ENCODE measurements around the gene PTGER1. TPM values are rescaled to one million over a fixed set of nuclear protein-coding genes. Genes with fewer than 3 reads are reported as not detected.
A peak's percentile ranks its signal among the peaks of the same experiment; 100 is the strongest.
"Not testable (repeated sequence)": the region's sequence is repeated elsewhere in the genome, so short reads cannot be mapped to it uniquely, and the experiment has no call there.

Gene PTGER1
- polyA plus RNA-seq, 3 donors from 2014 or later: 0.17 to 1.2 TPM; not detected in 1

DNA sequence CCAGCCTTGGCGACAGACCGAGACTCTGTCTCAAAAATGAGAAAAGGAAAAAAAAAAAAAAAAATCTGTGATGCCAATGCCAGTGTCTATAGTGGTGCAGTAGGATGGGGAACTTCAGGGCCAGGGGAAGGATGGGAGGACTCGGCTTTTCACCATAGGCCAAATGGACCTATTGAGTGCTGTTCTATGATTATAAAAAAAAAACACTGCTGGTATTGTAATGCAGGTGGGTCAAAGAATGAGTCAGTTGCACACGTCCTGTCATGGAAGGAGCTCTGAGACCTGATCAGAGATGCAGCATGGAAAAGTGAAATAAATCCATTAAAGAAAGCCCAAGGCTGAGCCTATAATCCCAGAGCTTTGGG is 36.1 kb upstream of the PTGER1 start:
- Mint-ChIP-seq H3K9me3 (no peaks in the 10 kb centered on the region), H3K36me3 (peaks cover 12 to 17% (median 13%) of the 10 kb centered on the region in 3 donors), H3K4me1 (peaks cover 18 to 27% of the 10 kb centered on the region in 2 donors), H3K4me3 (no peak overlapping the region), H3K27ac (no peak overlapping the region), H3K27me3 (ENCODE audit: low read depth in 3 of 3) (peaks cover 2 to 5% (median 4%) of the 10 kb centered on the region in 3 donors)
- no peak for DNase-seq

GRCh38 chr19:14510311-14511228 is 35.4 kb upstream of the PTGER1 start:
- no peaks in the 10 kb centered on the region for H3K9me3 Mint-ChIP-seq
- DNase-seq: no peak
- peaks cover 14 to 26% of the 10 kb centered on the region in 2 donors for H3K4me1 Mint-ChIP-seq
- H3K27me3 Mint-ChIP-seq (ENCODE audit: low read depth in 3 of 3): peaks cover 2 to 4% (median 3%) of the 10 kb centered on the region in 3 donors
- no peak overlapping the region for H3K4me3 Mint-ChIP-seq
- H3K27ac Mint-ChIP-seq: no peak overlapping the region
- H3K36me3 Mint-ChIP-seq: peaks cover 7 to 11% (median 11%) of the 10 kb centered on the region in 3 donors

DNA sequence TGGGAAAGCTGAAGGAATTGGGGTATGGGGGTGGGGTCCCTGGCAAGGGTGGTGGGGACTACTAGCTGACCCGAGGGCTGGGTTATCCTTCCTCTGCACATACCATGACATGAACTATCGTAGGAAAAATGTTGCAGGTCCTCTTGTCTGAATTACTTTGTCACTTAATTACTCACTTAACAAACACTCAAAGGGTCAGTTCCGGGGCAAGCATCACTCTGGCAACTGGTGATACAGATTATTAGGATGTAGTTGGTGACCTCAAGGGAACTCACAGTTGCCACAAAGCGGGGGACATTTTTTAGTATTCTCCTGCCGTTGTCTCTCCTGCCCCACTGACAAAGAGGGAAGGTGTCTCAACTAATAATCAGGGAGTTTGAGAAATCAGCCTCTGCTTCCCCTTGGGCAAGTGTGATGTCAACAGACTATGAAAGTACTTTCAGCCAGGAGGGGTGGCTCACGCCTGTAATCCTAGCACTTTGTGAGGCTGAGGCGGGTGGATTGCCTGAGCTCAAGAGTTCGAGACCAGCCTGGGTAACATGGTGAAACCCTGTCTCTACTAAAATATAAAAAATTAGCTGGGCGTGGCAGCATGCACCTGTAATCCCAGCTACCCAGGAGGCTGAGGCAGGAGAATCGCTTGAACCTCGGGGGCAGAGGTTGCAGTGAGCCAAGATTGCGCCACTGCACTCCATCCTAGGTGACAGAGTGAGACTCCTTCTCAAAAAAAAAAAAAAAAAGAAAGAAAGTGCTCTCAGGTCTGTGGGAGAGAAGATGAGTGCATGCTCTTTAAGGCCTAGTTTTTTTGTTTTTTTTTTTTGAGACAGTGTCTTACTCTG is 32.8 kb upstream of the PTGER1 start:
- Mint-ChIP-seq H3K4me3 (peak overlapping the region in 1 of 5 donors; percentile 15), H3K36me3 (no peaks in the 10 kb centered on the region), H3K9me3 (no peaks in the 10 kb centered on the region), H3K4me1 (peaks cover 6 to 18% of the 10 kb centered on the region in 2 donors), H3K27me3 (ENCODE audit: low read depth in 3 of 3) (peaks cover 0 to 11% (median 3%) of the 10 kb centered on the region in 3 donors), H3K27ac (peak overlapping the region in 1 of 6 donors; percentile 72)
- DNase-seq: no peak

DNA sequence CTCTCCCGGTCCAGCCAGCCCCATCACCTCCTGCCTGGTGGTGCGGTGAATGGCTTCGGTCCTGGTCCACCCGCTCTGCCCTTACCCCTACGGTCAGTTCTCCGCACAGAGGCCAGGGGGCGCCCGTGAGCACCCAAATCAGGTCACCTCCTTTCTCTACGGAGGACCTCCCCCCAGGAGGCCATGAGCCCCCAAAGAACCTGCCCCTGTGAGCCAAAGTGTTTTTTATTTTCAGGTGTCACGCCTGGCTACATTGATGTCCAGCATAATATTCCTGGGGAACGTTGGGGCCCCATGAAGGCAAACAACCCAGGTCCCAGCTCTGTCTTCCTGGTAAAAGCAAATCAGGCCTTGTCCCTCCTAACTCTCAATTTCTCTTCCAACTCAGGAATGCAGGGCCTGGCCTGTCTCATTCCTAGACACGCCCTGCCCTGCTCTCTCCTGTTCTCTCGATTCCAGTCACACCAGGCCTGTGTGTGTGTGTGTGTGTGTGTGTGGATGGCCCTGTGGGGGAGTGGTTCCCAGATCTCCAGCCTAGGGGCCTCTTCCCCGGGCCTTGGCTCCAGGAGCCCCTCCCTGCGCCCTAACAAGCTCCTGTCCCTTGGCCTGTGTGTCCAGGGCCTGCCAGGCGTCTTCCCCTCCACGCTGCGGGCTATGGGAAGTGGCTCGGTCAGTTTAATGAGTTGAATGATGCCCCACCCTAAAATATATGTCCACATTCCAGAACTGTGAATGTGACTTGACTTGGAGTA is 30.5 kb upstream of the PTGER1 start:
- Mint-ChIP-seq H3K9me3 (no peaks in the 10 kb centered on the region), H3K4me3 (peak overlapping the region in 2 of 5 donors; percentile 18 to 34), H3K36me3 (no peaks in the 10 kb centered on the region), H3K4me1 (peaks cover 6 to 18% of the 10 kb centered on the region in 2 donors), H3K27ac (peak overlapping the region in 2 of 6 donors; percentile 71), H3K27me3 (ENCODE audit: low read depth in 3 of 3) (peaks cover 0 to 11% (median 3%) of the 10 kb centered on the region in 3 donors)
- peak; percentile 64 to 72 (median 66) for DNase-seq

DNA sequence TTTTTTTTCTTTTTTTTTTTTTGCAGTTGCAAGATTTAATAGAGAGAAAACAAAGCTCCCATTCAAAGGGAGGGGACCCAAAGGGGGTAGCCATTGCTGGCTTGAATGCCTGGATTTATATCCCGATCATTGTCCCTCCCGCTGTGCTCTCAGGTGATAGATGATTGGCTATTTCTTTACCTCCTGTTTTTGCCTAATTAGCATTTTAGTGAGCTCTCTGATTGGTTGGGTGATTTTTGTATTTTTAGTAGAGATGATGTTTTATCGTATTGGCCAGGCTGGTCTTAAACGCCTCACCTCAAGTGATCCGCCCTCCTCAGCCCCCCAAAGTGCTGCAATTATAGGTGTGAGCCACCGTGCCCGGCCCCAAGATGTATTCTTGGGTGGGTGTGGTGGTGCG is 29.4 kb upstream of the PTGER1 start:
- peaks cover 0 to 11% (median 3%) of the 10 kb centered on the region in 3 donors for H3K27me3 Mint-ChIP-seq (ENCODE audit: low read depth in 3 of 3)
- H3K4me1 Mint-ChIP-seq: peaks cover 6 to 18% of the 10 kb centered on the region in 2 donors
- not testable (repeated sequence) for H3K4me3 Mint-ChIP-seq, H3K36me3 Mint-ChIP-seq, H3K27ac Mint-ChIP-seq, DNase-seq, H3K9me3 Mint-ChIP-seq

DNA sequence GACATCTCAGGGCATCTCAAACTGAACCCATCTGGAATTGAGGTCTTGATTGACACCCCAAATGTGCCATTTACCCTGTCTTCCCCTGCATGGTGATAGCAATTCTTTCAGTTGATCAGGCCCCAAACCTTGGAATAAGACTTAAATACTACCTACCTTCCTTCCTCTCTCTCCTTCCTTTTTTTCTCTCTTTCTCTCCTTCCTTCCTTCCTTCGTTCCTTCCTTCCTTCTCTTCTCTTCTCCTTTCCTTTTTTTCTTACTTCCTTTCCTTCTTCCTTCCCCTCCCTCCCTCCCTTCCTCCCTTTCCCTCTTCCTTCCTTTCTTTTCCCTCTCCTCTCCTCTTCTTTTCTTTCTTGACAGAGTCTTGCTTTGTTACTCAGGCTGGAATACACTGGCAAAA is 28.1 kb upstream of the PTGER1 start:
- Mint-ChIP-seq H3K36me3 (no peaks in the 10 kb centered on the region), H3K4me1 (peaks cover 6 to 18% of the 10 kb centered on the region in 2 donors), H3K27me3 (ENCODE audit: low read depth in 3 of 3) (peaks cover 0 to 11% (median 3%) of the 10 kb centered on the region in 3 donors), H3K4me3 (no peak overlapping the region), H3K27ac (no peak overlapping the region), H3K9me3 (no peaks in the 10 kb centered on the region)
- DNase-seq: no peak

DNA sequence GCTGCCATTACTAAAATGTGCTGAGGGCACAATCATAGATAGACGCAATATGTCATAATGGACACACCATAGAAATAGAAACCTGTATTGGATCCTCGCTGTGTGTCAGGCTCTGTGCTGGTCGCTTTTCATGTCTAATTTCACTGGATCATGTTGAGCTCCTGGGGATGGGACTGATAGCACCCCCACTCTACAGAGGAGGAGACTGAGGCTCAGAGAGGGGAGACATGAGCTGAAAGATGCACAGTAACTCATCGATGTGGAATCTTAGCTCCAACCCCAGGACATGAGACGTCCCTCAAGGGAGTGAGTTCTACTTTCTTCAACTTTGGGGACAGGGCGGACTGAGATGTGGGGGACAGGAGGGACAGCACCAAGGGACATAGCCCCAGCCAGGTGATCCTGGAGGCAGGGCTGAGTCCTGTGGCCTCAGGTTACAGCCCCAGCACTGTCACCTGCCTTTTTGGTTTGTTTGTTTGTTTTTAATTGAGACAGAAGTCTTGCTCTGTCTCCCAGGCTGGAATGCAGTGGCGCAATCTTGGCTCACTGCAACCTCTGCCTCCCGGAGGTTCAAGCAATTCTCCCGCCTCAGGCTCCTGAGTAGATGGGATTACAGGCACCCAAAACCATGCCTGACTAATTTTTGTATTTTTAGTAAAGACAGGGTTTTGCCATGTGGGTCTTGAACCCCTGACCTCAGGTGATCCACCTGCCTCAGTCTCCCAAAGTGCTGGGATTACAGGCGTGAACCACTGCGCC is 27.4 kb upstream of the PTGER1 start:
- Mint-ChIP-seq H3K4me1 (peaks cover 6 to 16% of the 10 kb centered on the region in 2 donors), H3K27me3 (ENCODE audit: low read depth in 3 of 3) (peaks cover 0 to 11% (median 3%) of the 10 kb centered on the region in 3 donors), H3K4me3 (no peak overlapping the region), H3K36me3 (no peaks in the 10 kb centered on the region), H3K9me3 (no peaks in the 10 kb centered on the region), H3K27ac (no peak overlapping the region)
- no peak for DNase-seq

- H3K27me3 Mint-ChIP-seq (ENCODE audit: low read depth in 3 of 3): peaks cover 0 to 4% (median 0%) of the 10 kb centered on the region in 3 donors
- no peak for DNase-seq
- H3K27ac Mint-ChIP-seq: peak overlapping the region in 3 of 6 donors; percentile 24 to 90 (median 65)
- H3K4me1 Mint-ChIP-seq: peaks cover 24 to 25% of the 10 kb centered on the region in 2 donors
- H3K36me3 Mint-ChIP-seq: no peaks in the 10 kb centered on the region
- H3K9me3 Mint-ChIP-seq: no peaks in the 10 kb centered on the region
- H3K4me3 Mint-ChIP-seq: peak overlapping the region in 4 of 5 donors; percentile 71 to 85 (median 82)
These were observed 22.2 kb upstream of the PTGER1 start for GRCh38 chr19:14497228-14497921.

- H3K27ac Mint-ChIP-seq: peak overlapping the region; percentile 65 to 90 (median 82)
- H3K27me3 Mint-ChIP-seq (ENCODE audit: low read depth in 3 of 3): peaks cover 0 to 4% (median 0%) of the 10 kb centered on the region in 3 donors
- no peaks in the 10 kb centered on the region for H3K9me3 Mint-ChIP-seq
- peak overlapping the region; percentile 71 to 85 (median 81) for H3K4me3 Mint-ChIP-seq
- DNase-seq: no peak
- peaks cover 24 to 25% of the 10 kb centered on the region in 2 donors for H3K4me1 Mint-ChIP-seq
- no peaks in the 10 kb centered on the region for H3K36me3 Mint-ChIP-seq
These were observed 21.7 kb upstream of the PTGER1 start for GRCh38 chr19:14496834-14497227.

DNA sequence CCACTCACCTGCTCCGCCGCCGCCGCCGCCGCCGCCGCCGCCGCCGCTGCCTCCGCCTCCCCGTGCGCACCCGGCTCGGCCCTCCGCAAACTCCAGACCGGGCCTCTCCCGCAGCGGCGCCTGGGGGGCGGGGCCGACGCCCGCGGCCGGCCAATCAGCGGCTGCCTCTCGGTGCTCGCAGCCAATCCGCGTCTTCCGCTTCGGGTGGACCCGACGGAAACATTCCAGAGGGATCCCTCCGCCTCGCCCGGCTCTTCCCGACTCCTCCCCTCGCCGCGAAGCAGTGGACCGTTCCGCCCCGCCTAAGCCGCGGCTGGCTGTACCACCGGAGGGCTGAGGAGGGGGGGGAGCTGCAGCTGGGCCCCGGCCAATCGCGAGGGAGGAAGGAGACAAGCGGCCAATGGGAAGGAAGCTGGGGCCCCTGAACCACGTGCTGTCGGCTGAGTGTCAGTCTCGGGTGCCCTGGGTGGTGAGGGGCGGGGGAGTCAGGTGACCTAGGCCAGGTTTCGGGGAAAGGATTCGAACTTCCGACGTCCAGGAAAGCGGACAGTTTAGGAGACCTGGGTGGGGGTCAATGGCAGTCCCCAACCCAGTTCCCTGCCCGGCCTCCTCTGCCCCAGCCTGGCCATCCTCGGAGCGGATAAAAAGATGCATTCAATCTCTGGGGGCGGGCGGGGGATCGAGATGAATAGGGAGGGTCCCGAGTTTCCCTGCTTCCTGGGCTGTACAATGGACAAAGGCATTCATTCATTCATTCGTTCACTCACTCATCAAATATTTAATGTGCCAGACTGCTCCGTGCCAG is 21.1 kb upstream of the PTGER1 start, which contains the start of gene GIPC1:
Gene GIPC1 (minus strand): TSS at position 99 of the 805 bp plus-strand sequence. CDS start 13,151 bp downstream, outside the sequence.
- Mint-ChIP-seq H3K27ac (peak within 1 kb of the TSS; percentile 65 to 91 (median 86)), H3K4me3 (peak within 1 kb of the TSS; percentile 81 to 85 (median 83)), H3K36me3 (peaks cover 0 to 4% (median 3%) of the 10 kb centered on the region in 3 donors), H3K9me3 (no peaks in the 10 kb centered on the region), H3K4me1 (peaks cover 24 to 25% of the 10 kb centered on the region in 2 donors), H3K27me3 (ENCODE audit: low read depth in 3 of 3) (peaks cover 0 to 4% (median 0%) of the 10 kb centered on the region in 3 donors)
- DNase-seq: peak; percentile 84 to 87 (median 86)

- no peaks in the 10 kb centered on the region for H3K9me3 Mint-ChIP-seq
- H3K4me3 Mint-ChIP-seq: peak overlapping the region; percentile 81 to 85 (median 83)
These were observed 20.5 kb upstream of the PTGER1 start for GRCh38 chr19:14495672-14496028.

More at GRCh38 chr19:14495672-14496028, 20.5 kb upstream of the PTGER1 start:
- H3K27ac Mint-ChIP-seq: peak overlapping the region in 5 of 6 donors; percentile 63 to 91 (median 83)
- DNase-seq: no peak
- peaks cover 0 to 4% (median 0%) of the 10 kb centered on the region in 3 donors for H3K27me3 Mint-ChIP-seq (ENCODE audit: low read depth in 3 of 3)
- H3K4me1 Mint-ChIP-seq: peaks cover 24 to 25% of the 10 kb centered on the region in 2 donors
- peaks cover 0 to 4% (median 3%) of the 10 kb centered on the region in 3 donors for H3K36me3 Mint-ChIP-seq

Measured in immature natural killer cell (primary cell).